HCT116 (cell line): ENCODE measurements around the gene FSD1L. TPM values are rescaled to one million over a fixed set of nuclear protein-coding genes. Genes with fewer than 3 reads are reported as not detected.

ENCODE experiments used
- ATAC-seq: fragments of 200-7000 bp; cut with Tn5 transposase; 2 replicates; pipeline ENCODE4 v1.9.1; 2020; ENCODE audit warnings: mild to moderate bottlenecking, moderate library complexity
- BruUV-seq: library from RNA; stranded (reverse); fragments of 400-500 nt; replicated peaks from 2 replicates; lab custom pipeline; 2021; lab: Mats Ljungman, UMichigan
- CTCF ChIA-PET: fragments of 300-600 bp; sonication (Branson Sonifier 250); formaldehyde crosslinking; loops from one replicate; lab custom pipeline; 2021; ENCODE audit warnings: antibody characterized with exemption; lab: Charles Lee
- POLR2A ChIA-PET: fragments of 300-600, 350-600 bp; sonication (Branson Sonifier 250); formaldehyde crosslinking; loops from one replicate; lab custom pipeline; 2021; ENCODE audit warnings: antibody characterized with exemption; lab: Charles Lee
- RAD21 ChIA-PET, 2 experiments: fragments of 300-600 bp; sonication (Branson Sonifier 250); formaldehyde crosslinking; loops; one replicate each; lab custom pipeline; 2023; ENCODE audit warnings: low total read pairs in 2 of 2; ENCODE audit not compliant: uncharacterized antibody in 2 of 2, unreplicated experiment in 2 of 2, low non-redundant PET in 1 of 2; lab: Charles Lee
- DNase-seq: peaks from one replicate; pipeline ENCODE4 v3.0.0-alpha.2; 2010; ENCODE audit warnings: low read depth, low spot score
- H2AFZ ChIP-seq: fragments of 200-600 bp; shearing (Covaris generic), sonication (generic); 2 replicates; pipeline ENCODE4 v1.6.1; 2017; ENCODE audit warnings: low read depth, mixed run types, mixed read lengths, antibody characterized with exemption, low read length; ENCODE audit not compliant: poor library complexity, severe bottlenecking
- H3K27ac ChIP-seq: 2 replicates; pipeline ENCODE4 v1.5.1; 2012; ENCODE audit warnings: low read depth, low read length
- H3K27me3 ChIP-seq: fragments of 200-600 bp; sonication (generic); 2 replicates; pipeline ENCODE4 v1.6.1; 2016; ENCODE audit warnings: mixed run types, low read length, mixed read lengths; ENCODE audit not compliant: insufficient read depth
- H3K36me3 ChIP-seq, 2 experiments: fragments of 200-500 bp in 1 of 2; fragments of 200-600 bp in 1 of 2; sonication (Bioruptor generic) in 1 of 2; sonication (generic) in 1 of 2; 2 replicates each; pipeline versions ENCODE4 v1.5.1 to v1.6.1; 2014 to 2016; ENCODE audit warnings: low read length in 2 of 2, inconsistent platforms in 1 of 2, mixed read lengths in 1 of 2, mixed run types in 1 of 2; ENCODE audit not compliant: insufficient read depth in 2 of 2, control insufficient read depth in 1 of 2
- H3K4me1 ChIP-seq, 2 experiments: fragments of 200-600 bp in 1 of 2; sonication (generic) in 1 of 2; 2 replicates each; pipeline versions ENCODE4 v1.5.1 to v1.6.1; 2012 to 2017; ENCODE audit warnings: low read length in 2 of 2, inconsistent platforms in 1 of 2, mild to moderate bottlenecking in 1 of 2, mixed read lengths in 1 of 2, mixed run types in 1 of 2, moderate library complexity in 1 of 2; ENCODE audit not compliant: insufficient read depth in 2 of 2, control insufficient read depth in 1 of 2
- H3K4me2 ChIP-seq: fragments of 200-600 bp; sonication (generic); 2 replicates; pipeline ENCODE4 v1.6.1; 2017; ENCODE audit warnings: mixed run types, low read length, mixed read lengths
- H3K4me3 ChIP-seq, 2 experiments: fragments of 200-600 bp in 1 of 2; sonication (generic) in 1 of 2; replicated peaks in 1 of 2; 2 replicates each; pipeline ENCODE4 v1.5.1; 2011 to 2016; ENCODE audit warnings: low read length in 2 of 2, control low read depth in 1 of 2, low read depth in 1 of 2, mild to moderate bottlenecking in 1 of 2, mixed read lengths in 1 of 2, mixed run types in 1 of 2
- H3K79me2 ChIP-seq: fragments of 200-600 bp; sonication (generic); 2 replicates; pipeline ENCODE4 v1.6.1; 2017; ENCODE audit warnings: mild to moderate bottlenecking, mixed run types, low read length, moderate library complexity, mixed read lengths; ENCODE audit not compliant: insufficient read depth
- H3K9ac ChIP-seq: fragments of 200-600 bp; sonication (generic); 2 replicates; pipeline ENCODE4 v1.6.1; 2016; ENCODE audit warnings: low read length, mixed read lengths
- H3K9me2 ChIP-seq: fragments of 200-600 bp; sonication (generic), shearing (Covaris generic); 2 replicates; pipeline ENCODE4 v1.6.1; 2017; ENCODE audit warnings: mixed run types, mild to moderate bottlenecking, moderate library complexity; ENCODE audit not compliant: insufficient read depth
- H3K9me3 ChIP-seq, 2 experiments: fragments of 200-500 bp in 1 of 2; fragments of 200-600 bp in 1 of 2; sonication (Bioruptor generic) in 1 of 2; sonication (generic) in 1 of 2; 2 replicates each; pipeline ENCODE4 v1.6.1; 2014 to 2017; ENCODE audit warnings: low read length in 2 of 2, mixed read lengths in 2 of 2, inconsistent platforms in 1 of 2, low read depth in 1 of 2, mild to moderate bottlenecking in 1 of 2, mixed run types in 1 of 2, moderate library complexity in 1 of 2; ENCODE audit not compliant: control insufficient read depth in 1 of 2, insufficient read depth in 1 of 2
- H4K20me1 ChIP-seq: fragments of 200-600 bp; sonication (generic), shearing (Covaris generic); 2 replicates; pipeline ENCODE4 v1.6.1; 2017; ENCODE audit warnings: mixed run types, mild to moderate bottlenecking, moderate library complexity; ENCODE audit not compliant: insufficient read depth
- CBX3 ChIP-seq: IDR thresholded peaks from 2 replicates; pipeline ENCODE4 v1.6.1; 2012; ENCODE audit warnings: low read depth
- CEBPB ChIP-seq: IDR thresholded peaks from 2 replicates; pipeline ENCODE4 v1.6.1; 2012; ENCODE audit warnings: low read depth
- EGR1 ChIP-seq: IDR thresholded peaks from 2 replicates; pipeline ENCODE4 v1.6.1; 2012; ENCODE audit warnings: low read depth
- ELF1 ChIP-seq: IDR thresholded peaks from 2 replicates; pipeline ENCODE4 v1.6.1; 2012; ENCODE audit warnings: low read depth, borderline replicate concordance
- EZH2 ChIP-seq: fragments of 200-600 bp; sonication (generic); IDR thresholded peaks from 2 replicates; pipeline ENCODE4 v1.6.1; 2017; ENCODE audit warnings: antibody characterized with exemption, mixed run types
- EZH2phosphoT487 ChIP-seq: fragments of 200-600 bp; IDR thresholded peaks from 2 replicates; pipeline ENCODE4 v1.6.1; 2018; ENCODE audit warnings: antibody characterized with exemption, borderline replicate concordance
- FOSL1 ChIP-seq: IDR thresholded peaks from 2 replicates; pipeline ENCODE4 v1.6.1; 2012; ENCODE audit warnings: low read depth
- JUND ChIP-seq: IDR thresholded peaks from 2 replicates; pipeline ENCODE4 v1.6.1; 2012
- MAX ChIP-seq: IDR thresholded peaks from 2 replicates; pipeline ENCODE4 v1.6.1; 2012
- RAD21 ChIP-seq: IDR thresholded peaks from 2 replicates; pipeline ENCODE4 v1.6.1; 2012; ENCODE audit warnings: low read depth, mild to moderate bottlenecking
- REST ChIP-seq: IDR thresholded peaks from 2 replicates; pipeline ENCODE4 v1.6.1; 2012; ENCODE audit warnings: low read depth
- SIN3A ChIP-seq: IDR thresholded peaks from 2 replicates; pipeline ENCODE4 v1.6.1; 2012; ENCODE audit warnings: low read depth
- SRF ChIP-seq: IDR thresholded peaks from 2 replicates; pipeline ENCODE4 v1.6.1; 2012; ENCODE audit warnings: low read depth
- YY1 ChIP-seq: IDR thresholded peaks from 2 replicates; pipeline ENCODE4 v1.6.1; 2011; ENCODE audit warnings: low read length, low read depth, moderate library complexity, mild to moderate bottlenecking; ENCODE audit not compliant: insufficient replicate concordance; ENCODE audit errors: extremely low read depth
- ZFX ChIP-seq: fragments of 450-650 bp; IDR thresholded peaks from 2 replicates; pipeline ENCODE4 v1.6.1; 2017
- ZNF274 ChIP-seq: fragments of 200-500 bp; sonication (Bioruptor generic); IDR thresholded peaks from 2 replicates; pipeline ENCODE4 v1.6.1; 2014; ENCODE audit warnings: mild to moderate bottlenecking, low read depth, low read length, inconsistent platforms
- intact Hi-C: fragments of 100-400 bp; cut with micrococcal nuclease; formaldehyde crosslinking; loops from 2 replicates; pipeline ENCODE4 v1.10.0; 2022
- total RNA-seq: library from RNA; stranded (reverse); gene quantifications from one replicate; pipeline ENCODE4 v1.2.1, GENCODE V29; 2021; ENCODE audit not compliant: unreplicated experiment
- TF ChIP-seq, protein P1 (sequence below): IDR thresholded peaks from 2 replicates; pipeline ENCODE4 v1.6.1; 2011; ENCODE audit warnings: mild to moderate bottlenecking, low read length, moderate library complexity; ENCODE audit not compliant: insufficient replicate concordance; ENCODE audit errors: extremely low read depth

The FSD1L gene
- total RNA-seq, 1 experiment from 2014 or later, result 5.5 TPM

DNA sequence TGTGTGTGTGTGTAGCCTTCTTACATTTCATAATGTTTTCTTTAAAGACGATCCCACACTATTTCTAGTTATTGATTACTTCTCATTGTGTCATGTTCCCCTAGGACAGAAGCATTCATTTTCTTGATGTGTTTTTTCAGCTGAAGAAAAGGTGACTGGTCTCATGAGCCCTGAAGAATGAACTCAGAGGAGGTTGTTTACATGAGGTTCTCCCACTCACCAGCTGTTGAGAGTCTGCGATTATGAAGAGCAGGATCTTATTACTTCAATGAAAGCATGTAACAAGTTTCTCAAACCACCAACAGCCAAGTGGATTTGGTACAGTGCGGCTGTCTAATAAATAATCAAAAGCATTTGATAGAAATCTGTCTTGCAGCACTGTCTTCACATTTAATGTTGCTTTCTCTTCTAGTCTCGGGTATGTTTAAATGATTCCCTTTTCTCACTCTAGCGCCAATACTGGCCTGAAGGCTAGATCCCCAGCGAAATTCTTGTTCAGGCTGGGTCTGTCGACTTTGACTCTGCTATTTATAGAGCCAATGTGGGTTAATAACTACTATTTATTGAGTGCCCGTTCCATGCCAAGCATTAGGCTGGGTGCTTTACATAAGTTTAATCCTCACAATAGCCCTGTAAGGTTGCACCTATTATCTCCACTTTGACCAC, 9.6 kb upstream of the FSD1L start:
- H3K4me1 ChIP-seq, result no peaks in the 10 kb centered on the region
- H3K9me2 ChIP-seq, result no peaks in the 10 kb centered on the region
- POLR2A ChIA-PET, result no interaction called here
- no peak for DNase-seq
- no peak overlapping the region for H3K9ac ChIP-seq
- intact Hi-C loops, result no loop called here
- no peaks in the 10 kb centered on the region for H3K79me2 ChIP-seq
- H3K27ac ChIP-seq, result no peak overlapping the region
- RAD21 ChIA-PET, result no interaction called here
- H3K9me3 ChIP-seq, result no peaks in the 10 kb centered on the region
- TF ChIP-seq MAX (no peak), EZH2phosphoT487 (no peak), ZNF274 (no peak), JUND (no peak), RAD21 (no peak), REST (no peak), CBX3 (no peak), ZFX (no peak), YY1 (no peak), EGR1 (no peak), SIN3A (no peak), FOSL1 (no peak), SRF (no peak), ELF1 (no peak), EZH2 (no peak), CEBPB (no peak)
- TF ChIP-seq, protein P1, sequence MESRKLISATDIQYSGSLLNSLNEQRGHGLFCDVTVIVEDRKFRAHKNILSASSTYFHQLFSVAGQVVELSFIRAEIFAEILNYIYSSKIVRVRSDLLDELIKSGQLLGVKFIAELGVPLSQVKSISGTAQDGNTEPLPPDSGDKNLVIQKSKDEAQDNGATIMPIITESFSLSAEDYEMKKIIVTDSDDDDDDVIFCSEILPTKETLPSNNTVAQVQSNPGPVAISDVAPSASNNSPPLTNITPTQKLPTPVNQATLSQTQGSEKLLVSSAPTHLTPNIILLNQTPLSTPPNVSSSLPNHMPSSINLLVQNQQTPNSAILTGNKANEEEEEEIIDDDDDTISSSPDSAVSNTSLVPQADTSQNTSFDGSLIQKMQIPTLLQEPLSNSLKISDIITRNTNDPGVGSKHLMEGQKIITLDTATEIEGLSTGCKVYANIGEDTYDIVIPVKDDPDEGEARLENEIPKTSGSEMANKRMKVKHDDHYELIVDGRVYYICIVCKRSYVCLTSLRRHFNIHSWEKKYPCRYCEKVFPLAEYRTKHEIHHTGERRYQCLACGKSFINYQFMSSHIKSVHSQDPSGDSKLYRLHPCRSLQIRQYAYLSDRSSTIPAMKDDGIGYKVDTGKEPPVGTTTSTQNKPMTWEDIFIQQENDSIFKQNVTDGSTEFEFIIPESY, result no peak
- TF ChIP-seq, all 23 proteins: peak for 0
- Histone ChIP-seq H4K20me1 (no peaks in the 10 kb centered on the region), H3K36me3 (no peaks in the 10 kb centered on the region), H3K27me3 (no peaks in the 10 kb centered on the region), H3K4me3 (no peak overlapping the region), H3K4me2 (no peak overlapping the region), H2AFZ (no peak overlapping the region)
- CTCF ChIA-PET, result no interaction called here
- no TSS peak for BruUV-seq
- no peak for ATAC-seq
